ENCODE results near the gene GRID2.

DNA sequence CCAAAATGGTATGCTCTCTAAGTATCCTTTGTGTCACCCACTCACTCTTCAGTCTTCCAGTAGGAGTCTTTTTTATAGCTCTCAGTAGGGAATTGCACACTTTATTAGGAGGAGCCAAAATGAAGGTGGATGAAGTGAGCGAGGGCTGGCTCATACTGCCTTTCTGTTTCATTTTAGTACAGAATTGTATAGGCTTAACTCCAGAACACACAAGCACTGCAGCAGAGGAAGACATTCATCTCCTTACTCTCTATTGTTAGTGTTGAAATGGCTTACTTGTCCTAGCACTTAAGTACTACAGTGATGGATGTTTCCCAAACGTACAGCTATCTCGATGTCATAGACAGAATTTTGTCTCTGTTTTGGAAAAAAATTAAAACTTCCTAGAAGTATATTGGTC, 1197.5 kb downstream of the GRID2 start:
- TF ChIP-seq POLR2AphosphoS5 (IDR thresholded peaks at IDR 0.05; ENCODE audit: low read depth, low read length) (no peak), POLR2A (IDR thresholded peaks at IDR 0.05; ENCODE audit: low read depth, low read length) (no peak), TAF1 (IDR thresholded peaks at IDR 0.05; ENCODE audit: low read depth, low read length) (no peak)

Measured in GM12891 (cell line).